Fibroblast of lung (primary cell): ENCODE results near the gene PRPF39. TPM values are rescaled to one million over a fixed set of nuclear protein-coding genes. Genes with fewer than 3 reads are reported as not detected.

Experiments used
- DNase-seq, 2 donors: peaks; one replicate each; pipeline versions ENCODE4 v3.0.0 to v3.0.0-alpha.2; 2010; ENCODE audit warnings: low read depth in 2 of 2
- H2AFZ ChIP-seq: 2 replicates; pipeline ENCODE4 v1.5.1; 2012; ENCODE audit warnings: low read length, control low read depth, inconsistent platforms
- H3K27ac ChIP-seq: 2 replicates; pipeline ENCODE4 v1.5.1; 2011; ENCODE audit warnings: low read length, control low read depth; ENCODE audit not compliant: insufficient read depth
- H3K27me3 ChIP-seq: 2 replicates; pipeline ENCODE4 v1.5.1; 2011; ENCODE audit warnings: mild to moderate bottlenecking, low read length; ENCODE audit not compliant: control insufficient read depth, insufficient read depth
- H3K36me3 ChIP-seq: 2 replicates; pipeline ENCODE4 v1.5.1; 2011; ENCODE audit warnings: low read length; ENCODE audit not compliant: control insufficient read depth, insufficient read depth
- H3K4me1 ChIP-seq: 2 replicates; pipeline ENCODE4 v1.5.1; 2011; ENCODE audit warnings: low read length; ENCODE audit not compliant: control insufficient read depth, insufficient read depth; ENCODE audit errors: extremely low read depth
- H3K4me2 ChIP-seq: 2 replicates; pipeline ENCODE4 v1.5.1; 2011; ENCODE audit warnings: low read length, control low read depth; ENCODE audit not compliant: insufficient read depth; ENCODE audit errors: extremely low read depth
- H3K4me3 ChIP-seq, 4 experiments: fragments of 200-600 bp in 1 of 4; sonication (generic) in 1 of 4; replicated peaks in 1 of 4; 2 replicates each; pipeline ENCODE4 v1.5.1; 2011 to 2016; ENCODE audit warnings: low read length in 4 of 4, low read depth in 3 of 4, mild to moderate bottlenecking in 3 of 4, control low read depth in 2 of 4, inconsistent platforms in 1 of 4, mixed read lengths in 1 of 4; ENCODE audit not compliant: insufficient read depth in 1 of 4; ENCODE audit errors: control extremely low read depth in 1 of 4
- H3K79me2 ChIP-seq: 2 replicates; pipeline ENCODE4 v1.5.1; 2012; ENCODE audit warnings: mild to moderate bottlenecking, low read length, inconsistent platforms; ENCODE audit not compliant: control insufficient read depth, insufficient read depth
- H3K9ac ChIP-seq: 2 replicates; pipeline ENCODE4 v1.5.1; 2011; ENCODE audit warnings: mild to moderate bottlenecking, low read length, control low read depth; ENCODE audit not compliant: insufficient read depth
- H3K9me3 ChIP-seq: 2 replicates; pipeline ENCODE4 v1.5.1; 2012; ENCODE audit warnings: low read depth, low read length; ENCODE audit not compliant: control insufficient read depth, insufficient read depth
- H4K20me1 ChIP-seq: 2 replicates; pipeline ENCODE4 v1.5.1; 2011; ENCODE audit warnings: low read length; ENCODE audit not compliant: control insufficient read depth, insufficient read depth; ENCODE audit errors: extremely low read depth
- EZH2 ChIP-seq: IDR thresholded peaks from 2 replicates; pipeline ENCODE4 v1.5.1; 2012; ENCODE audit warnings: low read length, control low read depth, mild to moderate bottlenecking; ENCODE audit errors: missing control alignments
- polyA minus RNA-seq: library from RNA; depleted of rRNA, polyadenylated mRNA; stranded (reverse); fragments of >200 nt; gene quantifications from 2 replicates; pipeline ENCODE4 v1.2.3, GENCODE V29; 2011; ENCODE audit warnings: low replicate concordance
- polyA plus RNA-seq, 2 donors: library from polyadenylated mRNA; depleted of rRNA in 1 of 2; stranded (reverse) in 1 of 2; unstranded in 1 of 2; fragments of >200 nt; gene quantifications; 2 replicates each; pipeline ENCODE4 v1.2.1, GENCODE V29; 2011 to 2012; ENCODE audit warnings: missing spikeins in 1 of 2
- total RNA-seq: library from RNA; depleted of rRNA; stranded (reverse); fragments of >200 nt; gene quantifications from 2 replicates; pipeline ENCODE4 v1.2.1, GENCODE V29; 2014
- TF ChIP-seq, protein P1 (sequence below), 2 donors: IDR thresholded peaks in 1 of 2; conservative IDR thresholded peaks in 1 of 2; 1 replicate in 1 of 2; 2 replicates in 1 of 2; pipeline ENCODE4 v1.5.1; 2011 to 2012; ENCODE audit warnings: low read length in 2 of 2, control low read depth in 1 of 2, inconsistent platforms in 1 of 2, low read depth in 1 of 2, mild to moderate bottlenecking in 1 of 2

PRPF39 gene, protein sequence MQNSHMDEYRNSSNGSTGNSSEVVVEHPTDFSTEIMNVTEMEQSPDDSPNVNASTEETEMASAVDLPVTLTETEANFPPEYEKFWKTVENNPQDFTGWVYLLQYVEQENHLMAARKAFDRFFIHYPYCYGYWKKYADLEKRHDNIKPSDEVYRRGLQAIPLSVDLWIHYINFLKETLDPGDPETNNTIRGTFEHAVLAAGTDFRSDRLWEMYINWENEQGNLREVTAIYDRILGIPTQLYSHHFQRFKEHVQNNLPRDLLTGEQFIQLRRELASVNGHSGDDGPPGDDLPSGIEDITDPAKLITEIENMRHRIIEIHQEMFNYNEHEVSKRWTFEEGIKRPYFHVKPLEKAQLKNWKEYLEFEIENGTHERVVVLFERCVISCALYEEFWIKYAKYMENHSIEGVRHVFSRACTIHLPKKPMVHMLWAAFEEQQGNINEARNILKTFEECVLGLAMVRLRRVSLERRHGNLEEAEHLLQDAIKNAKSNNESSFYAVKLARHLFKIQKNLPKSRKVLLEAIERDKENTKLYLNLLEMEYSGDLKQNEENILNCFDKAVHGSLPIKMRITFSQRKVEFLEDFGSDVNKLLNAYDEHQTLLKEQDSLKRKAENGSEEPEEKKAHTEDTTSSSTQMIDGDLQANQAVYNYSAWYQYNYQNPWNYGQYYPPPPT
- total RNA-seq (28.4 and 29.0 TPM in 2 replicates), polyA plus RNA-seq (21.3 and 28.5 TPM in 2 replicates), polyA minus RNA-seq (1.5 and 8.7 TPM in 2 replicates)
- polyA plus RNA-seq (2012) = 11.8 and 16.3 TPM in 2 replicates

DNA sequence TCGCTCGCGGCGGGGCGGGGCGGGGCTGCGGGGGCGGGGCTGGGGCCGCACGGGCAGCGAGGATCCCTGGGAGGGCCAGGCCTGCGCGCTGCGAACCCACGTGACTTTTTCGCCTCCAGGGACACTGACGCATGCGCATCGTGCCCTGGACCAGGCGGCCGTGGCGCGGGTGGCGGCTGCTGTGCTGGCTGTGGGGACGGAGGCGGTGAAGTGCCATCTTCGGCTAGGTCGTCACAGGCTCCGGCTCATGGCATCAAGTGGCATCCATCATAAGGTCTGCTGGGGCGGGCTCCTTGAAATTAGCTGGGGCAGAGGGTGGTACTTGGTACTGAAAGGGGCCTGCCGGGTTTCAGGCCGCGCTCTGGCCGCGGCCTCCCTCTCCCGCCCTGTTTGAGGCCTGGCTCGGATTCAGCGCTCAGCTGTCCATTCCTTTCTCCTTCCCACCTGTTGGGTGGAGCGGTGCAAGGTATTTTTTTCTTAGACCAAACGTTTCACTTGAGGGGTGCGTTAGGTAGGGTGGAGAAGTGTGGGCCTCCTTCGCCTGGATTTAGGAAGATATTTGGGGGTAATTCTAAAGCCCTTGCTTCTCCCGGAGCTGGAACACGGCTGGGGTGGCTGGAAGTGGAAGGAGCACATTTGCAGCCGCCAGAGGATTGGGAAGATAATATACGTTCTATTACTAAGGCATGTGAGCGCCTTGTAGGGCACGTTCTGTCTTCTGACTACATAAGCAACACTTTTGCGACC is at the start of gene PRPF39:
TSS of gene PRPF39 (plus strand) at position 141 of the 747 bp plus-strand sequence. CDS start 11,124 bp downstream, outside the sequence.
- no peak for TF ChIP-seq EZH2
- TF ChIP-seq, protein P1, sequence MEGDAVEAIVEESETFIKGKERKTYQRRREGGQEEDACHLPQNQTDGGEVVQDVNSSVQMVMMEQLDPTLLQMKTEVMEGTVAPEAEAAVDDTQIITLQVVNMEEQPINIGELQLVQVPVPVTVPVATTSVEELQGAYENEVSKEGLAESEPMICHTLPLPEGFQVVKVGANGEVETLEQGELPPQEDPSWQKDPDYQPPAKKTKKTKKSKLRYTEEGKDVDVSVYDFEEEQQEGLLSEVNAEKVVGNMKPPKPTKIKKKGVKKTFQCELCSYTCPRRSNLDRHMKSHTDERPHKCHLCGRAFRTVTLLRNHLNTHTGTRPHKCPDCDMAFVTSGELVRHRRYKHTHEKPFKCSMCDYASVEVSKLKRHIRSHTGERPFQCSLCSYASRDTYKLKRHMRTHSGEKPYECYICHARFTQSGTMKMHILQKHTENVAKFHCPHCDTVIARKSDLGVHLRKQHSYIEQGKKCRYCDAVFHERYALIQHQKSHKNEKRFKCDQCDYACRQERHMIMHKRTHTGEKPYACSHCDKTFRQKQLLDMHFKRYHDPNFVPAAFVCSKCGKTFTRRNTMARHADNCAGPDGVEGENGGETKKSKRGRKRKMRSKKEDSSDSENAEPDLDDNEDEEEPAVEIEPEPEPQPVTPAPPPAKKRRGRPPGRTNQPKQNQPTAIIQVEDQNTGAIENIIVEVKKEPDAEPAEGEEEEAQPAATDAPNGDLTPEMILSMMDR (conservative IDR thresholded peaks at IDR 0.05 in 1 of 2, IDR thresholded peaks at IDR 0.05 in 1 of 2; ENCODE audit: low read depth in 1 of 2, low read length in 2 of 2) = no peak
- Histone ChIP-seq H3K79me2 (peaks cover 51% of the 10 kb centered on the region), H3K27ac (peak within 1 kb of the TSS; percentile 74)

DNA sequence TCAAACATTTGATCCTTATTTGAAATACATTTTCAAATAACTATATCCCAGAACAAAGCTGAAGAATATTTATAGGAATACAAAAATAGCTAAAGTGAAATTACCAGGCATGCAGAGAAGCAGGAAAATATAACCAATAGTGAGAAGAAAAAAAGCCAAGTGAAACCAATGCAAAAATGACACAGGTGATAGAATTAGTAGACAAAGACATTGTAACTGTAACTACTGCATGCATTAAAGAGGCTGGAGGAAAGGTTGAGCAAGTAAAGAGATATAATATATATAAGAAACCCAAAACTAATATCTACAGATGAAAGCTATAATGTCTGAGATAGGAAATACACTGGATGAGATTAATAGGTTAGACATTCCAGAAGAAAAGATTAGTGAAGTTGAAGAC is 49.2 kb upstream of the PRPF39 start:
- no peaks in the 10 kb centered on the region for H4K20me1 ChIP-seq
- H3K9me3 ChIP-seq = no peaks in the 10 kb centered on the region
- no peaks in the 10 kb centered on the region for H3K79me2 ChIP-seq
- no peak overlapping the region for H2AFZ ChIP-seq
- TF ChIP-seq EZH2 = no peak
- TF ChIP-seq, protein P1 (conservative IDR thresholded peaks at IDR 0.05 in 1 of 2, IDR thresholded peaks at IDR 0.05 in 1 of 2; ENCODE audit: low read depth in 1 of 2, low read length in 2 of 2) = no peak
- H3K4me2 ChIP-seq = no peak overlapping the region
- no peaks in the 10 kb centered on the region for H3K36me3 ChIP-seq
- no peaks in the 10 kb centered on the region for H3K4me1 ChIP-seq
- no peaks in the 10 kb centered on the region for H3K27me3 ChIP-seq
- H3K4me3 ChIP-seq = no peak overlapping the region
- H3K9ac ChIP-seq = no peak overlapping the region
- H3K27ac ChIP-seq = no peak overlapping the region
- no peak for DNase-seq

More for the DNA sequence above, at the start of gene PRPF39:
- DNase-seq = peak; percentile 86 to 90
- no peaks in the 10 kb centered on the region for H4K20me1 ChIP-seq
- peak within 1 kb of the TSS; percentile 89 for H3K9ac ChIP-seq
- no peaks in the 10 kb centered on the region for H3K4me1 ChIP-seq
- H3K4me2 ChIP-seq = peak within 1 kb of the TSS; percentile 94
- no peaks in the 10 kb centered on the region for H3K36me3 ChIP-seq
- peak within 1 kb of the TSS; percentile 73 to 98 (median 82) for H3K4me3 ChIP-seq
- no peaks in the 10 kb centered on the region for H3K9me3 ChIP-seq
- peak within 1 kb of the TSS; percentile 93 for H2AFZ ChIP-seq
- no peaks in the 10 kb centered on the region for H3K27me3 ChIP-seq

DNA sequence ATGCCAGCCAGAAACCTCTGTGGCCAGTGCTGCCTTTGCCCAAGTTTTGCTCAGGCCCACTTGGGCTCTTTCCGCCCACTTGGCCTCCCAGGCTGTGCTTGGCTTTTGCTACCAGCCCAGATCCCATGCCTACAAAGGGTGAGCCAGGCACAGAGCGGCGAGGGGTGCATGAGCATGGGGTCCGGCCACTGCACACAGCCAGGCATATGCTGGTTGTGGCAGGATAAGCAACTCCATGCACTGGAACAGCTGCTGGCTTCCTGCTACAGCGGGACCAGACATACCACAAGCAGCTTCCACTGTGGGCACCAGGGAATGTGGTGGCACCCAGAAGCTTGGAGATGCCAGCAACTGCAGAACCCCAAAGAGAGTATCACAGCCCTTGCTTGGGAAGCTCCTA is 45.7 kb upstream of the PRPF39 start:
- no peaks in the 10 kb centered on the region for H3K4me1 ChIP-seq
- H3K9ac ChIP-seq = no peak overlapping the region
- no peak overlapping the region for H3K4me3 ChIP-seq
- no peaks in the 10 kb centered on the region for H4K20me1 ChIP-seq
- H3K27me3 ChIP-seq = no peaks in the 10 kb centered on the region
- no peak overlapping the region for H3K4me2 ChIP-seq
- no peak overlapping the region for H3K27ac ChIP-seq
- no peaks in the 10 kb centered on the region for H3K36me3 ChIP-seq
- H2AFZ ChIP-seq = no peak overlapping the region
- no peaks in the 10 kb centered on the region for H3K79me2 ChIP-seq
- DNase-seq = no peak
- H3K9me3 ChIP-seq = no peaks in the 10 kb centered on the region
- no peak for TF ChIP-seq EZH2
- TF ChIP-seq, protein P1 (conservative IDR thresholded peaks at IDR 0.05 in 1 of 2, IDR thresholded peaks at IDR 0.05 in 1 of 2; ENCODE audit: low read depth in 1 of 2, low read length in 2 of 2) = no peak
